ENCODE data around the gene SH3D21.

SH3D21 gene

GRCh38 chr1:36284517-36284916 is 21.7 kb upstream of the SH3D21 start:
- H3K27ac ChIP-seq (replicated peaks; ENCODE audit: low read length), result no peak overlapping the region

GRCh38 chr1:36285443-36286101 is 20.6 kb upstream of the SH3D21 start:
- H2BK5ac ChIP-seq (ENCODE audit: low read length), result no peak overlapping the region
- no peak overlapping the region for H3K27ac ChIP-seq (replicated peaks; ENCODE audit: low read length)
- H3K36me3 ChIP-seq (replicated peaks in 1 of 2; ENCODE audit: control insufficient read depth in 2 of 2, insufficient read depth in 2 of 2, low read length in 2 of 2), result peaks cover 34 to 94% of the 10 kb centered on the region in 2 donors
- no peak overlapping the region for H2AFZ ChIP-seq (ENCODE audit: low read length)
- no peak overlapping the region for H3K4me2 ChIP-seq (ENCODE audit: insufficient read depth, low read length, poor library complexity, severe bottlenecking)
- no peak overlapping the region for H3K4ac ChIP-seq (ENCODE audit: low read length)
- no CpG with 5 or more reads among the region's 7 CpGs for WGBS, 2 donors (ENCODE audit: extremely low coverage in 2 of 2, insufficient read length in 2 of 2, insufficient replicate concordance in 1 of 2)
- no peak overlapping the region for H2BK12ac ChIP-seq (ENCODE audit: low read length)
- H2BK15ac ChIP-seq (ENCODE audit: low read length), result no peak overlapping the region
- no peak overlapping the region for H3K4me3 ChIP-seq (ENCODE audit: low read length in 2 of 2)
- H3K14ac ChIP-seq (ENCODE audit: low read length), result no peak overlapping the region
- no peak overlapping the region for H2BK120ac ChIP-seq (ENCODE audit: low read depth, low read length)
- no peak overlapping the region for H3K9ac ChIP-seq (ENCODE audit: low read depth, low read length, poor library complexity)
- peaks cover 5% of the 10 kb centered on the region for H3K79me1 ChIP-seq (ENCODE audit: low read depth, low read length)
- H3K18ac ChIP-seq (ENCODE audit: low read length), result no peak overlapping the region
- H4K8ac ChIP-seq (ENCODE audit: low read depth, low read length), result no peak overlapping the region
- H2AK5ac ChIP-seq (ENCODE audit: low read depth, low read length), result no peak overlapping the region
- H3K23ac ChIP-seq (ENCODE audit: low read depth, low read length, poor library complexity), result no peak overlapping the region
- DNase-seq (ENCODE audit: low spot score), result peak; percentile 79
- H3K4me1 ChIP-seq (ENCODE audit: control insufficient read depth in 2 of 2, insufficient read depth in 1 of 2, low read depth in 1 of 2, low read length in 2 of 2), result no peaks in the 10 kb centered on the region
- no peaks in the 10 kb centered on the region for H3K27me3 ChIP-seq (ENCODE audit: control insufficient read depth in 3 of 3, insufficient read depth in 3 of 3, low read depth in 1 of 3, low read length in 3 of 3)
- no peak overlapping the region for H4K91ac ChIP-seq (ENCODE audit: low read depth, low read length, poor library complexity)
- no peaks in the 10 kb centered on the region for H3K9me3 ChIP-seq (replicated peaks in 1 of 2; ENCODE audit: control insufficient read depth in 2 of 2, insufficient read depth in 1 of 2, low read depth in 1 of 2, low read length in 2 of 2)

More at GRCh38 chr1:36284517-36284916, 21.7 kb upstream of the SH3D21 start:
- Histone ChIP-seq H3K4me1 (ENCODE audit: control insufficient read depth in 2 of 2, insufficient read depth in 1 of 2, low read depth in 1 of 2, low read length in 2 of 2) (no peaks in the 10 kb centered on the region), H3K4me3 (ENCODE audit: low read length in 2 of 2) (no peak overlapping the region), H3K27me3 (ENCODE audit: control insufficient read depth in 3 of 3, insufficient read depth in 3 of 3, low read depth in 1 of 3, low read length in 3 of 3) (no peaks in the 10 kb centered on the region), H2BK12ac (ENCODE audit: low read length) (no peak overlapping the region), H4K91ac (ENCODE audit: low read depth, low read length, poor library complexity) (no peak overlapping the region), H3K9me3 (replicated peaks in 1 of 2; ENCODE audit: control insufficient read depth in 2 of 2, insufficient read depth in 1 of 2, low read depth in 1 of 2, low read length in 2 of 2) (no peaks in the 10 kb centered on the region), H3K9ac (ENCODE audit: low read depth, low read length, poor library complexity) (no peak overlapping the region), H2BK5ac (ENCODE audit: low read length) (no peak overlapping the region), H2BK15ac (ENCODE audit: low read length) (no peak overlapping the region), H3K4me2 (ENCODE audit: insufficient read depth, low read length, poor library complexity, severe bottlenecking) (no peak overlapping the region), H3K18ac (ENCODE audit: low read length) (no peak overlapping the region), H4K8ac (ENCODE audit: low read depth, low read length) (no peak overlapping the region), H3K14ac (ENCODE audit: low read length) (no peak overlapping the region), H3K23ac (ENCODE audit: low read depth, low read length, poor library complexity) (no peak overlapping the region), H3K36me3 (replicated peaks in 1 of 2; ENCODE audit: control insufficient read depth in 2 of 2, insufficient read depth in 2 of 2, low read length in 2 of 2) (peaks cover 27 to 94% of the 10 kb centered on the region in 2 donors), H3K4ac (ENCODE audit: low read length) (no peak overlapping the region), H2AFZ (ENCODE audit: low read length) (no peak overlapping the region), H2BK120ac (ENCODE audit: low read depth, low read length) (no peak overlapping the region), H3K79me1 (ENCODE audit: low read depth, low read length) (peaks cover 5% of the 10 kb centered on the region), H2AK5ac (ENCODE audit: low read depth, low read length) (no peak overlapping the region)
- no CpG with 5 or more reads among the region's 1 CpG for WGBS, 2 donors (ENCODE audit: extremely low coverage in 2 of 2, insufficient read length in 2 of 2, insufficient replicate concordance in 1 of 2)
- no peak for DNase-seq (ENCODE audit: low spot score)

GRCh38 chr1:36286802-36287201 is 19.4 kb upstream of the SH3D21 start:
- no peak overlapping the region for H3K4ac ChIP-seq (ENCODE audit: low read length)
- no peaks in the 10 kb centered on the region for H3K9me3 ChIP-seq (replicated peaks in 1 of 2; ENCODE audit: control insufficient read depth in 2 of 2, insufficient read depth in 1 of 2, low read depth in 1 of 2, low read length in 2 of 2)
- peaks cover 42 to 98% of the 10 kb centered on the region in 2 donors for H3K36me3 ChIP-seq (replicated peaks in 1 of 2; ENCODE audit: control insufficient read depth in 2 of 2, insufficient read depth in 2 of 2, low read length in 2 of 2)
- no peak overlapping the region for H3K27ac ChIP-seq (replicated peaks; ENCODE audit: low read length)
- H3K14ac ChIP-seq (ENCODE audit: low read length), result no peak overlapping the region
- no peak overlapping the region for H3K4me2 ChIP-seq (ENCODE audit: insufficient read depth, low read length, poor library complexity, severe bottlenecking)
- no peak for DNase-seq (ENCODE audit: low spot score)
- H3K18ac ChIP-seq (ENCODE audit: low read length), result no peak overlapping the region
- no peak overlapping the region for H2AFZ ChIP-seq (ENCODE audit: low read length)
- H2BK15ac ChIP-seq (ENCODE audit: low read length), result no peak overlapping the region
- no peak overlapping the region for H3K23ac ChIP-seq (ENCODE audit: low read depth, low read length, poor library complexity)
- H2BK5ac ChIP-seq (ENCODE audit: low read length), result no peak overlapping the region
- H2AK5ac ChIP-seq (ENCODE audit: low read depth, low read length), result no peak overlapping the region
- H4K91ac ChIP-seq (ENCODE audit: low read depth, low read length, poor library complexity), result no peak overlapping the region
- WGBS, 2 donors (ENCODE audit: extremely low coverage in 2 of 2, insufficient read length in 2 of 2, insufficient replicate concordance in 1 of 2), result no CpG with 5 or more reads among the region's 13 CpGs
- no peak overlapping the region for H2BK120ac ChIP-seq (ENCODE audit: low read depth, low read length)
- H3K4me1 ChIP-seq (ENCODE audit: control insufficient read depth in 2 of 2, insufficient read depth in 1 of 2, low read depth in 1 of 2, low read length in 2 of 2), result no peaks in the 10 kb centered on the region
- H3K79me1 ChIP-seq (ENCODE audit: low read depth, low read length), result peaks cover 5% of the 10 kb centered on the region
- no peak overlapping the region for H2BK12ac ChIP-seq (ENCODE audit: low read length)
- no peak overlapping the region for H3K4me3 ChIP-seq (ENCODE audit: low read length in 2 of 2)
- H3K9ac ChIP-seq (ENCODE audit: low read depth, low read length, poor library complexity), result no peak overlapping the region
- H3K27me3 ChIP-seq (ENCODE audit: control insufficient read depth in 3 of 3, insufficient read depth in 3 of 3, low read depth in 1 of 3, low read length in 3 of 3), result no peaks in the 10 kb centered on the region
- no peak overlapping the region for H4K8ac ChIP-seq (ENCODE audit: low read depth, low read length)

- H3K4me1 ChIP-seq (ENCODE audit: control insufficient read depth in 2 of 2, insufficient read depth in 1 of 2, low read depth in 1 of 2, low read length in 2 of 2), result no peaks in the 10 kb centered on the region
- no peak overlapping the region for H2BK12ac ChIP-seq (ENCODE audit: low read length)
- H3K18ac ChIP-seq (ENCODE audit: low read length), result no peak overlapping the region
- H3K27ac ChIP-seq (replicated peaks; ENCODE audit: low read length), result no peak overlapping the region
- H3K4ac ChIP-seq (ENCODE audit: low read length), result no peak overlapping the region
- H3K36me3 ChIP-seq (replicated peaks in 1 of 2; ENCODE audit: control insufficient read depth in 2 of 2, insufficient read depth in 2 of 2, low read length in 2 of 2), result peaks cover 43 to 99% of the 10 kb centered on the region in 2 donors
- peaks cover 5% of the 10 kb centered on the region for H3K79me1 ChIP-seq (ENCODE audit: low read depth, low read length)
- H3K14ac ChIP-seq (ENCODE audit: low read length), result no peak overlapping the region
- no peaks in the 10 kb centered on the region for H3K27me3 ChIP-seq (ENCODE audit: control insufficient read depth in 3 of 3, insufficient read depth in 3 of 3, low read depth in 1 of 3, low read length in 3 of 3)
- no peak overlapping the region for H2BK120ac ChIP-seq (ENCODE audit: low read depth, low read length)
- H3K9me3 ChIP-seq (replicated peaks in 1 of 2; ENCODE audit: control insufficient read depth in 2 of 2, insufficient read depth in 1 of 2, low read depth in 1 of 2, low read length in 2 of 2), result no peaks in the 10 kb centered on the region
- H3K23ac ChIP-seq (ENCODE audit: low read depth, low read length, poor library complexity), result no peak overlapping the region
- no peak overlapping the region for H4K91ac ChIP-seq (ENCODE audit: low read depth, low read length, poor library complexity)
- H3K4me2 ChIP-seq (ENCODE audit: insufficient read depth, low read length, poor library complexity, severe bottlenecking), result no peak overlapping the region
- no peak for DNase-seq (ENCODE audit: low spot score)
- H2AK5ac ChIP-seq (ENCODE audit: low read depth, low read length), result no peak overlapping the region
- H4K8ac ChIP-seq (ENCODE audit: low read depth, low read length), result no peak overlapping the region
- no CpG with 5 or more reads among the region's 5 CpGs for whole genome bisulfite sequencing, 2 donors (ENCODE audit: extremely low coverage in 2 of 2, insufficient read length in 2 of 2, insufficient replicate concordance in 1 of 2)
- no peak overlapping the region for H3K9ac ChIP-seq (ENCODE audit: low read depth, low read length, poor library complexity)
- no peak overlapping the region for H2BK15ac ChIP-seq (ENCODE audit: low read length)
- no peak overlapping the region for H3K4me3 ChIP-seq (ENCODE audit: low read length in 2 of 2)
- no peak overlapping the region for H2BK5ac ChIP-seq (ENCODE audit: low read length)
- no peak overlapping the region for H2AFZ ChIP-seq (ENCODE audit: low read length)
Observed at GRCh38 chr1:36287595-36287994, 18.6 kb upstream of the SH3D21 start.

All from neuronal stem cell (in vitro differentiated cells).